ENCODE results near the gene DPYSL5.

DPYSL5 gene

GRCh38 chr2:26938399-26939118 is 90.6 kb downstream of the DPYSL5 start:
- DNase-seq: no peak
- H3K9me3 Mint-ChIP-seq: no peaks in the 10 kb centered on the region
- no peak for TF ChIP-seq CTCF (IDR thresholded peaks at IDR 0.05)
- H3K4me3 Mint-ChIP-seq: no peak overlapping the region
- peaks cover 7% of the 10 kb centered on the region for H3K27me3 Mint-ChIP-seq (ENCODE audit: low read depth, poor library complexity)
- H3K36me3 Mint-ChIP-seq (ENCODE audit: low read depth): peaks cover 11% of the 10 kb centered on the region
- H3K4me1 Mint-ChIP-seq: peaks cover 12% of the 10 kb centered on the region
- no peak overlapping the region for H3K27ac Mint-ChIP-seq

GRCh38 chr2:26940001-26940400 is 92.1 kb downstream of the DPYSL5 start:
- peaks cover 12% of the 10 kb centered on the region for H3K4me1 Mint-ChIP-seq
- H3K9me3 Mint-ChIP-seq: no peaks in the 10 kb centered on the region
- TF ChIP-seq CTCF (IDR thresholded peaks at IDR 0.05): no peak
- H3K27me3 Mint-ChIP-seq (ENCODE audit: low read depth, poor library complexity): peaks cover 14% of the 10 kb centered on the region
- peaks cover 7% of the 10 kb centered on the region for H3K36me3 Mint-ChIP-seq (ENCODE audit: low read depth)
- no peak overlapping the region for H3K4me3 Mint-ChIP-seq
- DNase-seq: no peak
- H3K27ac Mint-ChIP-seq: no peak overlapping the region

- H3K36me3 Mint-ChIP-seq (ENCODE audit: low read depth): peaks cover 7% of the 10 kb centered on the region
These were observed 93.6 kb downstream of the DPYSL5 start for GRCh38 chr2:26941486-26941885.

GRCh38 chr2:26942543-26943295 is 94.8 kb downstream of the DPYSL5 start:
- peaks cover 13% of the 10 kb centered on the region for H3K27me3 Mint-ChIP-seq (ENCODE audit: low read depth, poor library complexity)
- H3K4me3 Mint-ChIP-seq: peak overlapping the region; percentile 57
- H3K4me1 Mint-ChIP-seq: peaks cover 28% of the 10 kb centered on the region

More at GRCh38 chr2:26941486-26941885, 93.6 kb downstream of the DPYSL5 start:
- Mint-ChIP-seq H3K4me3 (no peak overlapping the region), H3K4me1 (peaks cover 19% of the 10 kb centered on the region), H3K27ac (no peak overlapping the region), H3K27me3 (ENCODE audit: low read depth, poor library complexity) (peaks cover 14% of the 10 kb centered on the region), H3K9me3 (no peaks in the 10 kb centered on the region)
- no peak for DNase-seq
- no peak for TF ChIP-seq CTCF (IDR thresholded peaks at IDR 0.05)

GRCh38 chr2:26945991-26946750 is 98.2 kb downstream of the DPYSL5 start:
- Mint-ChIP-seq H3K27ac (no peak overlapping the region), H3K27me3 (ENCODE audit: low read depth, poor library complexity) (peaks cover 11% of the 10 kb centered on the region), H3K9me3 (no peaks in the 10 kb centered on the region), H3K4me1 (peaks cover 30% of the 10 kb centered on the region), H3K36me3 (ENCODE audit: low read depth) (peaks cover 16% of the 10 kb centered on the region), H3K4me3 (no peak overlapping the region)
- TF ChIP-seq CTCF (IDR thresholded peaks at IDR 0.05): no peak
- no peak for DNase-seq

More at GRCh38 chr2:26942543-26943295, 94.8 kb downstream of the DPYSL5 start:
- peak; percentile 81 for DNase-seq
- H3K36me3 Mint-ChIP-seq (ENCODE audit: low read depth): peaks cover 7% of the 10 kb centered on the region
- H3K27ac Mint-ChIP-seq: no peak overlapping the region
- no peaks in the 10 kb centered on the region for H3K9me3 Mint-ChIP-seq
- TF ChIP-seq CTCF (IDR thresholded peaks at IDR 0.05): peak; percentile 94
